Measurements from ENCODE around the gene RPS5.

RPS5 gene

GRCh38 chr19:58409010-58409790 is 22.1 kb downstream of the RPS5 start:
- Histone ChIP-seq H3K79me2 (ENCODE audit: low read length) (no peaks in the 10 kb centered on the region), H3K4me2 (ENCODE audit: low read depth, low read length) (peak overlapping the region; percentile 97), H3K36me3 (replicated peaks; ENCODE audit: insufficient read depth, low read length) (no peaks in the 10 kb centered on the region), H4K20me1 (ENCODE audit: insufficient read depth, low read length) (no peaks in the 10 kb centered on the region), H2AFZ (ENCODE audit: low read length) (peak overlapping the region; percentile 97), H3K9me2 (replicated peaks; ENCODE audit: insufficient read depth, low read length) (no peaks in the 10 kb centered on the region), H3K27me3 (replicated peaks; ENCODE audit: insufficient read depth, low read length) (no peaks in the 10 kb centered on the region), H3K9ac (ENCODE audit: low read length) (peak overlapping the region; percentile 67; the same call in 1 of the 2 replicates), H3F3A (ENCODE audit: insufficient read depth, low read length) (no peaks in the 10 kb centered on the region), H3K4me3 (ENCODE audit: low read length) (peak overlapping the region; percentile 95), H3K9me3 (replicated peaks; ENCODE audit: insufficient read depth, low read length) (no peaks in the 10 kb centered on the region), H3K4me1 (ENCODE audit: low read length) (0 out of 2 replicates have a peak, but pooled peaks cover 6% of the 10 kb centered on the region), H3K27ac (ENCODE audit: low read length) (no peak overlapping the region)
- TF ChIP-seq EZH2phosphoT487 (IDR thresholded peaks at IDR 0.05; ENCODE audit: low read length) (no peak), EZH2 (optimal IDR thresholded peaks at IDR 0.05; ENCODE audit: low read depth, low read length) (no peak), CTCF (IDR thresholded peaks at IDR 0.05; ENCODE audit: low read length) (no peak)
- DNase-seq = no peak

- no peak for DNase-seq
- Histone ChIP-seq H4K20me1 (ENCODE audit: insufficient read depth, low read length) (no peaks in the 10 kb centered on the region), H3K79me2 (ENCODE audit: low read length) (no peaks in the 10 kb centered on the region), H3K9ac (ENCODE audit: low read length) (no peak overlapping the region), H3K9me2 (replicated peaks; ENCODE audit: insufficient read depth, low read length) (no peaks in the 10 kb centered on the region), H3K4me1 (ENCODE audit: low read length) (no peaks in the 10 kb centered on the region), H3K27me3 (replicated peaks; ENCODE audit: insufficient read depth, low read length) (no peaks in the 10 kb centered on the region), H3K9me3 (replicated peaks; ENCODE audit: insufficient read depth, low read length) (no peaks in the 10 kb centered on the region), H2AFZ (ENCODE audit: low read length) (no peak overlapping the region), H3K27ac (ENCODE audit: low read length) (no peak overlapping the region), H3F3A (ENCODE audit: insufficient read depth, low read length) (no peaks in the 10 kb centered on the region), H3K4me2 (ENCODE audit: low read depth, low read length) (no peak overlapping the region), H3K4me3 (ENCODE audit: low read length) (no peak overlapping the region), H3K36me3 (replicated peaks; ENCODE audit: insufficient read depth, low read length) (no peaks in the 10 kb centered on the region)
- TF ChIP-seq EZH2phosphoT487 (IDR thresholded peaks at IDR 0.05; ENCODE audit: low read length) (no peak), CTCF (IDR thresholded peaks at IDR 0.05; ENCODE audit: low read length) (no peak)
Measured at GRCh38 chr19:58416604-58417003, 29.5 kb downstream of the RPS5 start.

- Histone ChIP-seq H3K36me3 (replicated peaks; ENCODE audit: insufficient read depth, low read length) (no peaks in the 10 kb centered on the region), H2AFZ (ENCODE audit: low read length) (no peak overlapping the region), H3F3A (ENCODE audit: insufficient read depth, low read length) (no peaks in the 10 kb centered on the region), H3K4me3 (ENCODE audit: low read length) (no peak overlapping the region), H4K20me1 (ENCODE audit: insufficient read depth, low read length) (no peaks in the 10 kb centered on the region), H3K4me2 (ENCODE audit: low read depth, low read length) (no peak overlapping the region), H3K9ac (ENCODE audit: low read length) (no peak overlapping the region), H3K4me1 (ENCODE audit: low read length) (no peaks in the 10 kb centered on the region), H3K9me3 (replicated peaks; ENCODE audit: insufficient read depth, low read length) (no peaks in the 10 kb centered on the region), H3K27me3 (replicated peaks; ENCODE audit: insufficient read depth, low read length) (no peaks in the 10 kb centered on the region), H3K9me2 (replicated peaks; ENCODE audit: insufficient read depth, low read length) (no peaks in the 10 kb centered on the region), H3K79me2 (ENCODE audit: low read length) (no peaks in the 10 kb centered on the region), H3K27ac (ENCODE audit: low read length) (no peak overlapping the region)
- TF ChIP-seq CTCF (IDR thresholded peaks at IDR 0.05; ENCODE audit: low read length) = no peak
- TF ChIP-seq EZH2phosphoT487 (IDR thresholded peaks at IDR 0.05; ENCODE audit: low read length) = no peak
- TF ChIP-seq EZH2 (optimal IDR thresholded peaks at IDR 0.05; ENCODE audit: low read depth, low read length) = no peak
- DNase-seq = no peak
Measured at GRCh38 chr19:58417071-58417470, 30.0 kb downstream of the RPS5 start.
